ENCODE results near the gene IHH.

IHH gene

GRCh38 chr2:219037783-219038499 lies 22.8 kb downstream of the IHH start:
- DNase-seq: no peak

DNA sequence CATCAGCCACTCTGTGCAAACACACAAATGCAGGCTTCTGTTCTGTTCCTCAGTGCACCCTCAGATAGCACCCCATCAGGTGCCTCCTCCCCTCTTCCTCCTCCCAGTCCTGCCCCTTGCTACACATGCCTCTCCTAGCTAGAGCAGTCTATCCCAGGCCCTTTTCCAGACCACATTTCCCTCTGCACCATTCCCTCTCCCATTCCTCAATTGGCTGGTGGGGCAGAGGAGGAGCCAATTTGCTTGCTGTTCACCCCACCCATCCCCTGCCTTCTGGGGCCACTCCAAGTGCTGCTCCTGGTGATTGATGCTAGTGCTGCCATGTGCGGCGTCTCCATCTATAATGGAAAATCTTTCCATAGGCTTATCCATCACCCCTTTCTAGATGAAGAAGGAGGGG lies 24.8 kb downstream of the IHH start:
- DNase-seq: no peak

- DNase-seq: no peak
These were observed 25.9 kb downstream of the IHH start for GRCh38 chr2:219034823-219035222.

DNA sequence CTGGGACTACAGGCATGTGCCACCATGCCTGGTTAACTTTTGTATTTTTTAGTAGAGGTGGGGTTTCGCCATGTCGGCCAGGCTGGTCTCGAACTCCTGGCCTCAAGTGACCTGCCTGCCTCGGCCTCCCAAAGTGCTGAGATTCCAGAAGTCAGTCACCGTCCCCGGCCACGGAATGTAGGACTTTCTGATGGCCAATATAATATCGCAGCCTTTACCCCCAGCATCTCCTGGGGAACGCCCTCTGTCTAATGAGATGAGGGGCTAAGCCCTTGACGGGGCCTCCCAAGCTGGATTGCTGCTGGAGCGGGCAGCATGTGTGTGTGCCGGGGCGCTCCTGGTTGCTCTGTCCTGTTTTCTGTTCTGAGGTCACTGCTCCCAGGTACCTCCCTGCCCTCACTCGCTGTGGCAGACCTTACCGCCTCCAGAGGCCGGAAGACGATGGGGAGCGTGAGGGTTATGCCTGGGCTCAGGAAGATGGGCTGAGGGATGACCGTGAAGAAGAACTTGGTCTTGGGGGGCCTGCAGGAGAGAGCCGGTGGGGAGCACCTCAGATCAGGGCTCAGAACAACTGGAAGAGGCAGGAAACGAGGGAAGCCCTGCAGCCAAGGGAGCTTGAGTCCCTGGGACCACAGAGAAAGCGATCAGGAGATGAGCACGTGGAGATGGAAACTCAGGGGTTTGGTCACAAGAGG lies 28.5 kb downstream of the IHH start:
- DNase-seq: no peak

DNA sequence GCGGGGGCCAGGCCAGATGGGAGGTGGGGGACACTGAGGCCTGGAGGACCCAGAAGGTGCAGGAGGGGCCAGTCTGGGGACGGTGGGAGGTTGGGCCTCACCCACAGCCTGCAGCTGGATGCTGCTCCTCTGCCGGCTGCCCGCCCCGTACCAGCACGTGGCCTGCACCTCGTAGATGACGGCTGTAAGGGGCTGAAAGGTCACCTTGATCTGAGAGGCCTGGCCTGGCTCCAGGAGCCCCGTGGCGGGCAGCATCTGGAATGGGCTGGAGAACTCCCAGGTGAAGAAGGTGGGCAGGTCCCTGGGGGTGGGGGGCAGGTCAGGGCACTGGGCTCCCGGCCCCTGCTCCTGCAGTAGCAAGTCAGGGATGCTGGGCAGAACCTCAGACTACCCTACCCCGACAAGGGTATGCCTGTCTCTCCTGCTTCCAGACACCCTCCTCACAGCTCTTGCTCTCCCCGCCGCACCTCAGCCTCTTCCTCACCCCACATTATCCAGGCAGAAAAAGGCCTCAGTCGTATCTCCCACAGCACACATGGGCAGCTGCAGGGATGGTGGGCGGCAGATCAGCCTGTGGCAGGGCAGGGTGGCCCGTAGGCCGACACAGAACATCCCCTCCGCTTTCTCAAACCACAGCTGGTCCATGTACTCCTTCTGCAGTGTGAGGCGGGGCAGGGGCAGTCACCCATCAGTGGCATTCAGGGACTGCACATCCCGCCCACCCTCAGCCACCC lies 29.5 kb downstream of the IHH start:
- no peak for DNase-seq

GRCh38 chr2:219030177-219030940 lies 30.4 kb downstream of the IHH start:
- no peak for DNase-seq

GRCh38 chr2:219029829-219030165 lies 30.9 kb downstream of the IHH start:
- DNase-seq: peak; percentile 83

GRCh38 chr2:219028996-219029828 lies 31.5 kb downstream of the IHH start:
- no peak for DNase-seq

GRCh38 chr2:219028141-219028540 lies 32.6 kb downstream of the IHH start:
- DNase-seq: no peak

- DNase-seq: no peak
These were observed 33.1 kb downstream of the IHH start for GRCh38 chr2:219027511-219028055.

DNA sequence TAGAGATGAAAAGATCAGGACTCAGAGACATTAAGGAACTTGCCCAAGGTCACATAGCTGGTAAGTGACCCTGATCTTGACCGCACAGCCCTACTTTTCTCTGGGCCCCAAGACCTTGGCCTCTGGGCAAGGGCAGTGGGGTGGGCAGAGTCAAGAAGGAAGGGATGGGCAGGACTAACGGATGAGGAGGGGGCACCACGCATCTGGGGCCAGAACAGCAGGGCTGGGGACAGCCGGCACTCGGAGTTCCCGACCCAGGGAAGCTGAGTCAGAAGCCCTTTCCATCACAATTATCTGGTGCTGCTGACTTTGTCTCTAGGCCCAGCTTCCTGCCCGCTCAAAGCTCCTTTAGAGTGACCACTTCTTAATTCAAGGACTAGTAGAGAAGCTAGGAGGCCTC lies 33.8 kb downstream of the IHH start:
- no peak for DNase-seq

DNA sequence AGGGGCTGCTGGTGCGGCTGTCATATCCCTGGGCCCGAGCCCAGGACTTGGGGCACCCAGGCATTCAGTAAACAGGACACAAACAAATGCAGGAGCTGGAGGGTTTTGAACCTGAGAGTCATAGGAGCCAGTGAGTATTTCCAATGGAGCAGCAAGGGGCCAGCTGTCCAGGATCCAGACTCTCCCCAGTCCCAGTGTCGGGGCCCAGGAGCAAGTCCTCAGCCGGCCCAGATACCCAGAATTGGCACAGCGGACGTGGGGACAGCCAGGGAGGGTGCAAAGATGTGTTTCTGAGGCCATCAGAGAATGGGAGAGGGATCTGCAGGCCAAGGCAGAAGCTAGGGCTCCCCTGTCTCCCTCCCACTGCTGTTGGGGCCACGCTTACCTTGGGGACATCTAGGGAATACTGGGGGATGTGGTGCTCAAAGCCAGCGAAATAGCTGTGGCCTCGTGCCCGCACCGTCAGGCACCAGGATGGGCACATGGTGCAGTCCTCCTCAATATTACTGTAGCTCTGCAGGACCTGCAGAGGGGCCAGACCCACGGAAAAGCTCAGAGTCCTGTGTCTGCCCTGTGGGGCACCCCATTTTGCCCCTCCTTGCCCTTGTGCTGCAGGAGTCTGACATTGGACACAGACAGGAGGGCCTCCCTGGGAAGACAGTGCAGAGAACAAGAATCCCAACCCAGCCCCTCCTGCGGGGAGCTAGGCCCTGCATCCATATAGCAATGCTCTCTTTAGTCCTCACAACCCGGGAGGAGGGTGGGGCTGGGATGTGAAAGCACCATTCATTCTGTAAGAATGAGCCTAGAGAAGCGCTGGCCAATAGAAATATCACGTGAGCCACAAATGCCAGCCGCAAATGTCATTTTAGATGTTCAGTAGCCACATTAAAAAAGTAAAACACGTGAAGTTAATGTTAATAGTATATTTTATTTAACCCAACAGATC lies 34.8 kb downstream of the IHH start:
- DNase-seq: no peak

DNA sequence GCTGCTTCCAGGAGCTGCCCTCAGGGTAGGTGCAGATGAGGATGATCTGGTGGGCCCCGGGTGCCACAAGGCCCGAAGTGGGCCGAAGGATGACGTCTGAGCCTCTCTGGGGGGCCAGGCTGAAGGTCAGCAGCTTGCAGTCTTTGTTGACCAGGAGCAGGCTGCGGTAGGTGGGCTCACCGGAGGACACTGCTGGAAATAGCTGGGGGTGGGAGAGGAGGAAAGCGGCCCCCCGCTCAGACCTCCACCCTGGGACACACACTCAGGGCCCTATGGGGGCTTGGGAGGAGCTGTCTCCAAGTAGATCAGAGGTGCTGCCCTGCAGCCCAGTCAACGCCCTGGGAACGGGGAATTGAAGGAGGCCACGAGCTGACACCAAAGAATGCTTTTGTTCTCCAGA lies 36.7 kb downstream of the IHH start:
- DNase-seq: no peak

- DNase-seq: no peak
These were observed 37.6 kb downstream of the IHH start for GRCh38 chr2:219023045-219023605.

- no peak for DNase-seq
These were observed 38.1 kb downstream of the IHH start for GRCh38 chr2:219022616-219023015.

DNA sequence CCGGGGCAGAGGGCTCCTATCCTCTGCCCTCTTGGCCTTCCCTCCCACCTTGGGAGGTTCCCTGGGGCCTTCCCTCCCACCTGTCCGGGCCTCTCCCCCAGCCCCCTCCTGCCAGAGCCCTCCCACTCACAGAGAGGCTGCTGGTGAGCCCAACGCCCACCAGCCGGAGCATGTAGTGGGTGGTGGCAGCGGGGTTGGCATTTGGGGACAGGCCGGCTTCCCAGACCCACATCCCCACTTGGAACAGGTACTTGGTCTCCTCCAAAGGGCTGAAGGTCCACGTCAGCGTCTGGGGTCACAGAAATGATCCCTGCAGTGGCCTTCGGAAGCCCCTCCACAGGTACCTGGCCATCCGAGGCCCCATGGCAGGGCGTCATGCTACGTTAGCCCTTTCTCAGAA lies 38.7 kb downstream of the IHH start:
- no peak for DNase-seq

GRCh38 chr2:219021591-219021990 lies 39.1 kb downstream of the IHH start:
- no peak for DNase-seq

GRCh38 chr2:219020604-219021365 lies 39.9 kb downstream of the IHH start:
- no peak for DNase-seq

GRCh38 chr2:219019436-219019835 lies 41.3 kb downstream of the IHH start:
- no peak for DNase-seq

GRCh38 chr2:219018726-219019125 lies 42.0 kb downstream of the IHH start:
- DNase-seq: no peak
